Aorta (tissue), 5 donors: ENCODE measurements around the gene GABRG3. TPM values are rescaled to one million over a fixed set of nuclear protein-coding genes. Genes with fewer than 3 reads are reported as not detected.

Experiments
- ATAC-seq: fragments of 200-7000 bp; cut with Tn5 transposase; one replicate; pipeline ENCODE4 v1.9.1; 2022; ENCODE audit warnings: moderate library complexity; ENCODE audit not compliant: low FRiP score
- DNase-seq, 2 donors: peaks; one replicate each; pipeline ENCODE4 v3.0.0-alpha.2; 2020
- H3K27ac ChIP-seq, 2 donors: one replicate each; pipeline ENCODE4 v1.5.1; 2013; ENCODE audit warnings: low read length in 2 of 2, mild to moderate bottlenecking in 2 of 2, moderate library complexity in 2 of 2, control low read depth in 1 of 2, inconsistent platforms in 1 of 2, low read depth in 1 of 2
- H3K27me3 ChIP-seq, 2 donors: one replicate each; pipeline ENCODE4 v1.6.1; 2013; ENCODE audit warnings: control low read depth in 1 of 2, low read length in 1 of 2, mild to moderate bottlenecking in 1 of 2, moderate library complexity in 1 of 2; ENCODE audit not compliant: insufficient read depth in 2 of 2, control insufficient read depth in 1 of 2
- H3K36me3 ChIP-seq, 2 donors: one replicate each; pipeline ENCODE4 v1.6.1; 2013; ENCODE audit warnings: control low read depth in 1 of 2, low read length in 1 of 2, mild to moderate bottlenecking in 1 of 2; ENCODE audit not compliant: insufficient read depth in 2 of 2, control insufficient read depth in 1 of 2
- H3K4me1 ChIP-seq, 2 donors: one replicate each; pipeline ENCODE4 v1.6.1; 2013; ENCODE audit warnings: low read length in 2 of 2, control low read depth in 1 of 2, mild to moderate bottlenecking in 1 of 2, moderate library complexity in 1 of 2; ENCODE audit not compliant: insufficient read depth in 2 of 2, control insufficient read depth in 1 of 2
- H3K4me3 ChIP-seq, 2 donors: one replicate each; pipeline ENCODE4 v1.5.1; 2013; ENCODE audit warnings: low read length in 2 of 2, control low read depth in 1 of 2, mild to moderate bottlenecking in 1 of 2
- H3K9me3 ChIP-seq: one replicate; pipeline ENCODE4 v1.6.1; 2013; ENCODE audit warnings: mild to moderate bottlenecking, low read length; ENCODE audit not compliant: control insufficient read depth
- WGBS, 2 donors: extraction: QIAGEN DNeasy Blood & Tissue Kit; methylation state at CpG; one replicate each; pipeline ENCODE4 v1.1.7; 2013; 5-methylcytosine and 5-hydroxymethylcytosine counted together
- intact Hi-C, 2 donors: fragments of 100-400 bp; cut with DNase I; formaldehyde crosslinking; loops; one replicate each; pipeline versions ENCODE4 v1.14.2 to v1.15.0; 2022
- polyA plus RNA-seq, 2 donors: library from polyadenylated mRNA; stranded (reverse); fragments of 200-250 nt; gene quantifications; one replicate each; pipeline ENCODE4 v1.2.3, GENCODE V29; 2013
- total RNA-seq, 2 donors: library from RNA; stranded (reverse); fragmentation: NEBNext Ultra II Directional; extraction: Animal tissue kit (Norgen Biotek cat#: 25700); gene quantifications; one replicate each; pipeline ENCODE4 v1.2.1, GENCODE V29; 2021
- donor health status: healthy with polysubstance abuse.
- donor health status: Bipolar disorder and iron deficiency.
- donor health status: DM: no; HTN: no; CAD: no.
- donor health status: DM: no; HTN: no; CAD: no.
- donor health status: DM: yes; HTN: yes; CAD: no.

Gene GABRG3
- total and polyA plus RNA-seq, 4 donors = not detected

DNA sequence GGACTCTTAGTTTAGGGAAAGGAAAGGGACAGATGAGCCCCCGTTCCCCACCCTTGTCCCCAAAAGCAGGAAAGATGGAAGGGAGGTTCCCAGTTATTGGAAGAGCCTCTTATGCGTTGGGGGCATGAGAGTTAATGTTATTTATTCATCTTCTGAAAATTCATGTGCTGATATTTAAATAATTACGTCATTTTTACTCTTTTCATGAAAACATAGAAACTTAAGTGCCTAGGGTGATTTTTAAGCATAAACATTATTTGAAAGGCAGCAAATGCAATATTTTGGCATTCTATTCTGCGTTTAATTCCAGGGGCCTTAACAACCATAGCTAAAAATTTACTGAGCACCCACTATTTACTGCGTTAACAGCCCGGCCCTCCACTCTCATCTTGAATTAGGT, 48.7 kb downstream of the GABRG3 start:
- ATAC-seq = no peak
- WGBS, 2 donors = 75 to 79% methylated on average over 6 of the region's 6 CpGs
- Histone ChIP-seq H3K36me3 (no peaks in the 10 kb centered on the region), H3K4me3 (no peak overlapping the region), H3K27me3 (peaks cover 0 to 2% of the 10 kb centered on the region in 2 donors), H3K9me3 (peaks cover 2% of the 10 kb centered on the region), H3K27ac (no peak overlapping the region), H3K4me1 (no peaks in the 10 kb centered on the region)
- intact Hi-C loops = loop anchor here in 1 of 2 donors (5.0 kb wide), 1 partner anchor 127 kb away; no protein-coding TSS in a partner anchor
- no peak for DNase-seq

DNA sequence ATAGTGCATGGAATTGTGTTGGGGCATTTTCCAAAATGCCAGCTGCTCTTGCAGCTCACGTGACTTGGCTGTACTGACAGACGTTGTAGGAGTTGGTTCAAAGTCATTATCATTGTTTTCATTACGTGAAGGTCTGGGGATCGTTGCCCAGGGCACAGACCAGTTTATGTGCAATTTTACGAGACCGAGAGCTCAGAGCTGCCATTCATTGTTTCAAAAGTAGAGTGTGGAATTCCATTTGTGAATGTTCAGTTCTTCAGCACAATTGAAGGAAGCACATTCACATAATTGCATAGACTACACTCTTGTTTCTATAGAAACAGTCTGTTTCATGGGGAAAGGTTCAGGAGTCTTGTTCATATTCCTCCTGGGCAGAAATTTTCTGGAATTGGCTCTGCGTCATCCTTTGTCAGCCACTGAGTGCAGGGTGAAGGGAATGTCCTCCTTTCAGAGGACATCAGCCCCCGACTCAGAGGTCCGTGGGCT, 54.5 kb downstream of the GABRG3 start:
- H3K27ac ChIP-seq = no peak overlapping the region
- H3K27me3 ChIP-seq = peaks cover 0 to 2% of the 10 kb centered on the region in 2 donors
- H3K4me1 ChIP-seq = no peaks in the 10 kb centered on the region
- H3K4me3 ChIP-seq = no peak overlapping the region
- 39 to 47% methylated on average over 9 of the region's 9 CpGs for WGBS, 2 donors
- H3K36me3 ChIP-seq = no peaks in the 10 kb centered on the region
- intact Hi-C loops = no loop called here
- no peak for ATAC-seq
- peaks cover 1% of the 10 kb centered on the region for H3K9me3 ChIP-seq
- DNase-seq = no peak

GRCh38 chr15:27027229-27027628, 56.2 kb downstream of the GABRG3 start:
- Histone ChIP-seq H3K4me3 (no peak overlapping the region), H3K36me3 (no peaks in the 10 kb centered on the region), H3K27ac (no peak overlapping the region), H3K4me1 (no peaks in the 10 kb centered on the region), H3K9me3 (peaks cover 1% of the 10 kb centered on the region), H3K27me3 (peaks cover 0 to 2% of the 10 kb centered on the region in 2 donors)
- no peak for DNase-seq
- no peak for ATAC-seq
- whole genome bisulfite sequencing, 2 donors = 23 to 26% methylated on average over 6 of the region's 6 CpGs
- intact Hi-C loops = no loop called here

DNA sequence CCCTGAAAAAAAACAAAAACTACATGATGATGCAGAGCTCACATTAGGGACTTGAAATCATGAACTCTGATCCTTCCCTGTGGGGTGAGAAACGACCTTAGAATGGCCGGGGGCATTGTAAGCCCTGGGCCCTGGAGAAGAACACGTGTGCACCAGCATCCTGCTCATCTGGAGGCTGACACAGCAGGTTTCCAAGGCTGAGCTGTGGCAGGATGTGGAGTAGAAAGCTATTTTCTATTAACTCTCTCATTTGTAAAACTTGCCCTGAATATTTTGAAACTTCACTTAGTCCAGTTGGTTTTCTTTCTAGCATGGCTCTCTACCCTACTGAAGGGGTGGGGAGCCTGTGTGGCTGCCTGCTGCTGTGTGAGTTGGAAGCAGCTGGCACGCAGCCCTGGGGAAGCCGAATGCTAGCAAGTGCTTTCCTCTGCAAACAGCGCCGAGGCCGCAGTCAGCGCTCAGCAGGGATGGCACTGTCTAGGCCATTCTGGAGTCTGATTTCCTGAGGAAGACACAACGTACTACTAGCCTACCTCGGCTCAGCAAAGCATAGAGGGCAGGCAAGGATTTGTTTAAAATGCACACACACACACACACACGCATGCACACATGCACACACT, 58.0 kb downstream of the GABRG3 start:
- 51 to 56% methylated on average over 12 of the region's 12 CpGs for WGBS, 2 donors

DNA sequence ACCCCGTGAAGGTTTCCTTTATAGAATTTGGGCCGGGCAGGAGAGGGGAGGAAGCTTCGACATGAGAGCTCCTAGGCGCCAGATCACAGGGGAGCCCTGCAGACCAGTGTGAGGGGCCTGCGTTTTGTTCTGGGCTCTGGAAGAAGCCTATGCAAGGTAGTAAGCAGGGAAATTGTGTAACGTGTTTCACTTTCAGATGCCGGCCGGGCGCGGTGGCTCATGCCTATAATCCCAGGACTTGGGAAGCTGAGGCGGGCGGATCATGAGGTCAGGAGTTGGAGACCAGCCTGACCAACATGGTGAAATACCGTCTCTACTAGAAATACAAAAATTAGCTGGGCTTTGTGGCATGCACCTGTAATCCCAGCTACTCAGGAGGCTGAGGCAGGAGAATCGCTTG, 65.2 kb downstream of the GABRG3 start:
- no peaks in the 10 kb centered on the region for H3K36me3 ChIP-seq
- ATAC-seq = no peak
- no peaks in the 10 kb centered on the region for H3K4me1 ChIP-seq
- H3K27ac ChIP-seq = no peak overlapping the region
- no peaks in the 10 kb centered on the region for H3K27me3 ChIP-seq
- peaks cover 2% of the 10 kb centered on the region for H3K9me3 ChIP-seq
- H3K4me3 ChIP-seq = no peak overlapping the region
- intact Hi-C loops = no loop called here
- no peak for DNase-seq
- WGBS, 2 donors = 89 to 92% methylated on average over 14 of the region's 14 CpGs

More for the DNA sequence above, 58.0 kb downstream of the GABRG3 start:
- Histone ChIP-seq H3K36me3 (no peaks in the 10 kb centered on the region), H3K27me3 (no peaks in the 10 kb centered on the region), H3K27ac (no peak overlapping the region), H3K4me3 (no peak overlapping the region), H3K9me3 (peaks cover 3% of the 10 kb centered on the region), H3K4me1 (no peaks in the 10 kb centered on the region)
- ATAC-seq = no peak
- no peak for DNase-seq
- intact Hi-C loops = no loop called here

GRCh38 chr15:27037501-27037900, 66.5 kb downstream of the GABRG3 start:
- H3K9me3 ChIP-seq = no peaks in the 10 kb centered on the region
- DNase-seq (no peak), ATAC-seq (no peak)
- no peak overlapping the region for H3K27ac ChIP-seq
- no peaks in the 10 kb centered on the region for H3K36me3 ChIP-seq
- no peaks in the 10 kb centered on the region for H3K4me1 ChIP-seq
- H3K27me3 ChIP-seq = no peaks in the 10 kb centered on the region
- H3K4me3 ChIP-seq = no peak overlapping the region
- 55 to 68% methylated on average over 2 of the region's 2 CpGs for WGBS, 2 donors
- intact Hi-C loops = no loop called here

- no peak for DNase-seq
- intact Hi-C loops = no loop called here
- WGBS, 2 donors = 77 to 80% methylated on average over 3 of the region's 3 CpGs
Observed at GRCh38 chr15:27039152-27039551, 68.2 kb downstream of the GABRG3 start.

GRCh38 chr15:27042230-27042629, 71.2 kb downstream of the GABRG3 start:
- no peaks in the 10 kb centered on the region for H3K36me3 ChIP-seq
- intact Hi-C loops = no loop called here
- H3K9me3 ChIP-seq = no peaks in the 10 kb centered on the region
- DNase-seq = no peak
- no peak overlapping the region for H3K27ac ChIP-seq
- H3K4me1 ChIP-seq = no peaks in the 10 kb centered on the region
- WGBS, 2 donors = 86 to 89% methylated on average over 13 of the region's 13 CpGs
- H3K4me3 ChIP-seq = no peak overlapping the region
- no peaks in the 10 kb centered on the region for H3K27me3 ChIP-seq
- ATAC-seq = no peak

More at GRCh38 chr15:27039152-27039551, 68.2 kb downstream of the GABRG3 start:
- ATAC-seq = no peak
- H3K27me3 ChIP-seq = no peaks in the 10 kb centered on the region
- H3K4me1 ChIP-seq = no peaks in the 10 kb centered on the region
- no peaks in the 10 kb centered on the region for H3K9me3 ChIP-seq
- H3K4me3 ChIP-seq = no peak overlapping the region
- H3K36me3 ChIP-seq = no peaks in the 10 kb centered on the region
- H3K27ac ChIP-seq = no peak overlapping the region

DNA sequence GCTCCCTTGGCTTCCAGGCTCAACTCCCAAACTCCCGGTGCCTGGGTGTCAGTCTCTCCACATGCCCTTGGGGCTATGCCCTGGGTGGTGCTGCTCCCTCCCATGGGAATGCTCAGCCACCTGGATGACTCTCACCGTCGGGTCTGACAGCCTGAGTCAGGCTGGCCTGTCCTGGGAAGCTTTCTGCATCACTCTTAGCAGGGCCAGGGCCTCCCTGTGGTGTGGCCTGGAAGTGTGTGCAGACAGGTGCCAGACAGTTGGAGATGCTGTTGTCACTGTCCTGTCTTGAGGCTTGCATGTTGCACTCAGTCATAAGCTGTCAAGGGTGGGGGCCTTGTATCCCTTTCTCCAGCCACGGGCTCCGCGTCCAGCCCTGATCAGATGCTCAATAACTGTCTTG, 71.7 kb downstream of the GABRG3 start:
- Histone ChIP-seq H3K4me3 (no peak overlapping the region), H3K27ac (no peak overlapping the region), H3K9me3 (no peaks in the 10 kb centered on the region), H3K36me3 (no peaks in the 10 kb centered on the region), H3K4me1 (no peaks in the 10 kb centered on the region), H3K27me3 (no peaks in the 10 kb centered on the region)
- ATAC-seq (no peak), DNase-seq (no peak)
- 78 to 84% methylated on average over 6 of the region's 6 CpGs for WGBS, 2 donors
- intact Hi-C loops = no loop called here
